Keratinocyte (primary cell): ENCODE results near the gene PRKCG.

Experiments
- CTCF ChIP-seq, 3 experiments: IDR thresholded peaks in 1 of 3; conservative IDR thresholded peaks in 1 of 3; optimal IDR thresholded peaks in 1 of 3; 2 replicates in 2 of 3; 3 replicates in 1 of 3; pipeline versions ENCODE3 to v1.5.1; 2011; ENCODE audit warnings: low read length in 3 of 3, mild to moderate bottlenecking in 3 of 3, moderate library complexity in 2 of 3, control low read depth in 1 of 3, inconsistent platforms in 1 of 3; ENCODE audit not compliant: insufficient read depth in 2 of 3; ENCODE audit errors: extremely low read depth in 1 of 3
- EZH2 ChIP-seq: IDR thresholded peaks from one replicate; pipeline ENCODE4 v1.6.1; 2012; ENCODE audit warnings: inconsistent platforms, mild to moderate bottlenecking, low read length, moderate library complexity

- no peak for TF ChIP-seq EZH2
- no peak for TF ChIP-seq CTCF (optimal IDR thresholded peaks at IDR 0.05 in 1 of 3, IDR thresholded peaks at IDR 0.05 in 1 of 3, conservative IDR thresholded peaks at IDR 0.05 in 1 of 3; ENCODE audit: extremely low read depth in 1 of 3, insufficient read depth in 2 of 3, low read length in 3 of 3)
Observed at GRCh38 chr19:53892301-53892980, 10.4 kb downstream of the PRKCG start.
